Liver (tissue), 9 donors: ENCODE data around the gene EPHB6. TPM values are rescaled to one million over a fixed set of nuclear protein-coding genes. Genes with fewer than 3 reads are reported as not detected.

Source experiments
- DNase-seq: peaks from one replicate; pipeline ENCODE4 v3.0.0-alpha.2; 2017; ENCODE audit warnings: low spot score
- H3K27ac ChIP-seq, 2 donors: one replicate each; pipeline ENCODE4 v1.7.0; 2013; ENCODE audit warnings: inconsistent platforms in 2 of 2, low read length in 2 of 2, control low read depth in 1 of 2, low read depth in 1 of 2, mild to moderate bottlenecking in 1 of 2
- H3K27me3 ChIP-seq, 4 donors: one replicate each; pipeline versions ENCODE4 v1.6.1 to v1.7.0; 2013; ENCODE audit warnings: low read length in 3 of 4, inconsistent platforms in 1 of 4, mild to moderate bottlenecking in 1 of 4, moderate library complexity in 1 of 4; ENCODE audit not compliant: control insufficient read depth in 4 of 4, insufficient read depth in 4 of 4
- H3K36me3 ChIP-seq, 4 donors: one replicate each; pipeline versions ENCODE4 v1.6.1 to v1.7.0; 2013; ENCODE audit warnings: low read length in 3 of 4, mild to moderate bottlenecking in 3 of 4, low read depth in 1 of 4, moderate library complexity in 1 of 4; ENCODE audit not compliant: control insufficient read depth in 4 of 4, insufficient read depth in 3 of 4
- H3K4me1 ChIP-seq, 4 donors: one replicate each; pipeline versions ENCODE4 v1.6.1 to v1.7.0; 2013; ENCODE audit warnings: low read length in 3 of 4, mild to moderate bottlenecking in 3 of 4, moderate library complexity in 1 of 4; ENCODE audit not compliant: control insufficient read depth in 4 of 4, insufficient read depth in 4 of 4
- H3K4me3 ChIP-seq, 3 donors: one replicate each; pipeline versions ENCODE4 v1.6.1 to v1.7.0; 2013; ENCODE audit warnings: low read length in 3 of 3, control low read depth in 1 of 3, low read depth in 1 of 3, mild to moderate bottlenecking in 1 of 3
- H3K9ac ChIP-seq, 2 donors: one replicate each; pipeline ENCODE4 v1.7.0; 2013; ENCODE audit warnings: low read length in 2 of 2, mild to moderate bottlenecking in 2 of 2, moderate library complexity in 2 of 2, control low read depth in 1 of 2, low read depth in 1 of 2
- H3K9me3 ChIP-seq, 4 donors: one replicate each; pipeline versions ENCODE4 v1.6.1 to v1.7.0; 2013; ENCODE audit warnings: low read length in 3 of 4; ENCODE audit not compliant: control insufficient read depth in 4 of 4
- EGR1 ChIP-seq, 2 donors: IDR thresholded peaks; 2 replicates each; pipeline ENCODE4 v1.6.1; 2016 to 2018; ENCODE audit warnings: antibody characterized with exemption in 2 of 2, low read depth in 2 of 2
- FOXA1 ChIP-seq: IDR thresholded peaks from 2 replicates; pipeline ENCODE4 v1.6.1; 2016; ENCODE audit warnings: antibody characterized with exemption
- FOXA2 ChIP-seq: IDR thresholded peaks from 2 replicates; pipeline ENCODE4 v1.6.1; 2016; ENCODE audit warnings: antibody characterized with exemption
- GABPA ChIP-seq, 2 donors: IDR thresholded peaks in 1 of 2; conservative IDR thresholded peaks in 1 of 2; 2 replicates each; pipeline ENCODE4 v1.6.1; 2016; ENCODE audit warnings: antibody characterized with exemption in 2 of 2, mild to moderate bottlenecking in 1 of 2, moderate library complexity in 1 of 2
- HNF4A ChIP-seq, 2 donors: conservative IDR thresholded peaks; 2 replicates each; pipeline ENCODE4 v1.6.1; 2016; ENCODE audit warnings: antibody characterized with exemption in 2 of 2, mild to moderate bottlenecking in 2 of 2
- HNF4G ChIP-seq: IDR thresholded peaks from 2 replicates; pipeline ENCODE4 v1.6.1; 2016; ENCODE audit warnings: antibody characterized with exemption
- JUND ChIP-seq, 2 donors: IDR thresholded peaks; 2 replicates each; pipeline ENCODE4 v1.6.1; 2016; ENCODE audit warnings: antibody characterized with exemption in 2 of 2
- RAD21 ChIP-seq, 2 donors: IDR thresholded peaks; 2 replicates each; pipeline ENCODE4 v1.6.1; 2016; ENCODE audit warnings: antibody characterized with exemption in 2 of 2, mild to moderate bottlenecking in 2 of 2
- RXRA ChIP-seq, 2 donors: IDR thresholded peaks; 2 replicates each; pipeline ENCODE4 v1.6.1; 2017 to 2018; ENCODE audit warnings: antibody characterized with exemption in 2 of 2, mild to moderate bottlenecking in 1 of 2
- SP1 ChIP-seq: IDR thresholded peaks from 2 replicates; pipeline ENCODE4 v1.6.1; 2018; ENCODE audit warnings: antibody characterized with exemption, mild to moderate bottlenecking
- YY1 ChIP-seq: IDR thresholded peaks from 2 replicates; pipeline ENCODE4 v1.6.1; 2016; ENCODE audit warnings: antibody characterized with exemption, mild to moderate bottlenecking
- WGBS: extraction: QIAGEN DNeasy Blood & Tissue Kit; methylation state at CpG from one replicate; pipeline ENCODE4 v1.1.7; 2013; 5-methylcytosine and 5-hydroxymethylcytosine counted together
- polyA plus RNA-seq, 2 donors: library from polyadenylated mRNA; stranded (reverse) in 1 of 2; unstranded in 1 of 2; fragments of 200-250 nt in 1 of 2; fragments of >200 nt in 1 of 2; fragmentation: Nextera tagmentation in 1 of 2; extraction: Ambion mirVana in 1 of 2; gene quantifications; one replicate each; pipeline versions ENCODE4 v1.2.1 to v1.2.3, GENCODE V29; 2013 to 2015
- total RNA-seq, 2 donors: library from RNA; depleted of rRNA; stranded (reverse); fragments of >200 nt; gene quantifications; one replicate each; pipeline ENCODE4 v1.2.3, GENCODE V29; 2014
- TF ChIP-seq, protein P1 (sequence below): fragments of 150-350 bp; IDR thresholded peaks from 2 replicates; pipeline ENCODE4 v1.5.1; 2017; ENCODE audit warnings: improper control_type of control experiment, low read depth, low read length; ENCODE audit not compliant: missing input control
- TF ChIP-seq, protein P2 (sequence below): IDR thresholded peaks from 2 replicates; pipeline ENCODE4 v1.6.1; 2016; ENCODE audit warnings: antibody characterized with exemption
- TF ChIP-seq, protein P3 (sequence below): IDR thresholded peaks from 2 replicates; pipeline ENCODE4 v1.6.1; 2016; ENCODE audit warnings: antibody characterized with exemption
- TF ChIP-seq, protein P4 (sequence below): IDR thresholded peaks from 2 replicates; pipeline ENCODE4 v1.6.1; 2016; ENCODE audit warnings: antibody characterized with exemption
- TF ChIP-seq, protein P5 (sequence below): IDR thresholded peaks from 2 replicates; pipeline ENCODE4 v1.6.1; 2016; ENCODE audit warnings: antibody characterized with exemption, mild to moderate bottlenecking
- donor health status: healthy.
- donor health status: healthy.
- donor health status: healthy.
- donor health status: healthy.
- donor health status: healthy.

Gene EPHB6
- total and polyA plus RNA-seq, 4 donors = 1.2 to 4.3 (median 2.0) TPM

DNA sequence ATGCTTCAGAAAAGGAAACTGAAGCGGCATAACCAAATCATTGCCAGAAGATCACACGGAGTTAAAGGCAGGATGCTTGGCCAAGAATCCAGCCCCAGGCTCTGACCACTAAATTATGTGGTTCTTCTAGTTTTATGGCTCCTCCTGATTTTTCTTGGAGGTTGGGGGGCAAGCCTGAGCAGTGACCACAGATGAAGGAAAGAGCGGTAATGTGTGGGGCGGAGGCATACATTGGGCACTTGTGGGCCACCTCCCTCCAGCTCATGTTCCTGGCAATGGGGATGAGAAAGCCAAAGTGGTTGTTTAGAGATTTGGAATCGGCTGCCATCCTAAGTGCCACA lies 27.4 kb downstream of the EPHB6 start:
- Histone ChIP-seq H3K27me3 (peaks cover 0 to 3% (median 0%) of the 10 kb centered on the region in 4 donors), H3K36me3 (no peaks in the 10 kb centered on the region), H3K4me3 (no peak overlapping the region), H3K9ac (no peak overlapping the region), H3K9me3 (no peaks in the 10 kb centered on the region), H3K27ac (no peak overlapping the region), H3K4me1 (no peaks in the 10 kb centered on the region)
- peak; percentile 13 for DNase-seq
- TF ChIP-seq, protein P1, sequence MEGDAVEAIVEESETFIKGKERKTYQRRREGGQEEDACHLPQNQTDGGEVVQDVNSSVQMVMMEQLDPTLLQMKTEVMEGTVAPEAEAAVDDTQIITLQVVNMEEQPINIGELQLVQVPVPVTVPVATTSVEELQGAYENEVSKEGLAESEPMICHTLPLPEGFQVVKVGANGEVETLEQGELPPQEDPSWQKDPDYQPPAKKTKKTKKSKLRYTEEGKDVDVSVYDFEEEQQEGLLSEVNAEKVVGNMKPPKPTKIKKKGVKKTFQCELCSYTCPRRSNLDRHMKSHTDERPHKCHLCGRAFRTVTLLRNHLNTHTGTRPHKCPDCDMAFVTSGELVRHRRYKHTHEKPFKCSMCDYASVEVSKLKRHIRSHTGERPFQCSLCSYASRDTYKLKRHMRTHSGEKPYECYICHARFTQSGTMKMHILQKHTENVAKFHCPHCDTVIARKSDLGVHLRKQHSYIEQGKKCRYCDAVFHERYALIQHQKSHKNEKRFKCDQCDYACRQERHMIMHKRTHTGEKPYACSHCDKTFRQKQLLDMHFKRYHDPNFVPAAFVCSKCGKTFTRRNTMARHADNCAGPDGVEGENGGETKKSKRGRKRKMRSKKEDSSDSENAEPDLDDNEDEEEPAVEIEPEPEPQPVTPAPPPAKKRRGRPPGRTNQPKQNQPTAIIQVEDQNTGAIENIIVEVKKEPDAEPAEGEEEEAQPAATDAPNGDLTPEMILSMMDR = no peak
- TF ChIP-seq FOXA1 (no peak), FOXA2 (no peak), RAD21 (IDR thresholded peaks at IDR 0.05) (no peak), HNF4G (no peak), YY1 (no peak), RXRA (IDR thresholded peaks at IDR 0.05) (no peak), EGR1 (IDR thresholded peaks at IDR 0.05; ENCODE audit: low read depth in 2 of 2) (no peak), SP1 (no peak), GABPA (IDR thresholded peaks at IDR 0.05 in 1 of 2, conservative IDR thresholded peaks at IDR 0.05 in 1 of 2) (no peak)
- TF ChIP-seq, protein P2, sequence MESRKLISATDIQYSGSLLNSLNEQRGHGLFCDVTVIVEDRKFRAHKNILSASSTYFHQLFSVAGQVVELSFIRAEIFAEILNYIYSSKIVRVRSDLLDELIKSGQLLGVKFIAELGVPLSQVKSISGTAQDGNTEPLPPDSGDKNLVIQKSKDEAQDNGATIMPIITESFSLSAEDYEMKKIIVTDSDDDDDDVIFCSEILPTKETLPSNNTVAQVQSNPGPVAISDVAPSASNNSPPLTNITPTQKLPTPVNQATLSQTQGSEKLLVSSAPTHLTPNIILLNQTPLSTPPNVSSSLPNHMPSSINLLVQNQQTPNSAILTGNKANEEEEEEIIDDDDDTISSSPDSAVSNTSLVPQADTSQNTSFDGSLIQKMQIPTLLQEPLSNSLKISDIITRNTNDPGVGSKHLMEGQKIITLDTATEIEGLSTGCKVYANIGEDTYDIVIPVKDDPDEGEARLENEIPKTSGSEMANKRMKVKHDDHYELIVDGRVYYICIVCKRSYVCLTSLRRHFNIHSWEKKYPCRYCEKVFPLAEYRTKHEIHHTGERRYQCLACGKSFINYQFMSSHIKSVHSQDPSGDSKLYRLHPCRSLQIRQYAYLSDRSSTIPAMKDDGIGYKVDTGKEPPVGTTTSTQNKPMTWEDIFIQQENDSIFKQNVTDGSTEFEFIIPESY = no peak
- TF ChIP-seq, protein P3, sequence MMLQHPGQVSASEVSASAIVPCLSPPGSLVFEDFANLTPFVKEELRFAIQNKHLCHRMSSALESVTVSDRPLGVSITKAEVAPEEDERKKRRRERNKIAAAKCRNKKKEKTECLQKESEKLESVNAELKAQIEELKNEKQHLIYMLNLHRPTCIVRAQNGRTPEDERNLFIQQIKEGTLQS = no peak
- TF ChIP-seq, protein P4, sequence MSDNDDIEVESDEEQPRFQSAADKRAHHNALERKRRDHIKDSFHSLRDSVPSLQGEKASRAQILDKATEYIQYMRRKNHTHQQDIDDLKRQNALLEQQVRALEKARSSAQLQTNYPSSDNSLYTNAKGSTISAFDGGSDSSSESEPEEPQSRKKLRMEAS = no peak
- WGBS = 85% methylated on average over 5 of the region's 5 CpGs

DNA sequence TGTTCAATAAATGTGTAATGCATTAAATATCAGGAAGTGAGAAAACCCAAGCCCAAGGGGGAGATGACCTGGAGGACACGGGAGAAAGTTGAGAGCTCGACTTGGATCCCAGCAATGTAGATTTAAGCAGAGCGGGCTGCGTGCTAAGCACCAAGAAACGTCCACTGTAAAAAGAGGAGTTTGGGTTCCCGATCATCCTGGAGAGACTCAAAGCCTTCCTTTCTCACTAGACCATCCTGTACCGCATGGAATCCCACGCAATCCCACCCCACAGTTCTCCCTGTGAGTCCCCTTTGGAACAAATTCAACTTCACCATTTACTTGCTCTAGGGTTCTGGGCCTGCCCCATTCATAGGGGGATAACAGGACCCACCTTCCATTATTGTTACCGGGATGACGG lies 28.3 kb downstream of the EPHB6 start:
- WGBS = 81% methylated on average over 10 of the region's 10 CpGs
- Histone ChIP-seq H3K4me1 (no peaks in the 10 kb centered on the region), H3K27me3 (peaks cover 0 to 3% (median 0%) of the 10 kb centered on the region in 4 donors), H3K9me3 (no peaks in the 10 kb centered on the region), H3K36me3 (no peaks in the 10 kb centered on the region), H3K27ac (no peak overlapping the region), H3K4me3 (no peak overlapping the region), H3K9ac (no peak overlapping the region)
- peak; percentile 5 for DNase-seq
- TF ChIP-seq EGR1 (IDR thresholded peaks at IDR 0.05; ENCODE audit: low read depth in 2 of 2) = no peak

DNA sequence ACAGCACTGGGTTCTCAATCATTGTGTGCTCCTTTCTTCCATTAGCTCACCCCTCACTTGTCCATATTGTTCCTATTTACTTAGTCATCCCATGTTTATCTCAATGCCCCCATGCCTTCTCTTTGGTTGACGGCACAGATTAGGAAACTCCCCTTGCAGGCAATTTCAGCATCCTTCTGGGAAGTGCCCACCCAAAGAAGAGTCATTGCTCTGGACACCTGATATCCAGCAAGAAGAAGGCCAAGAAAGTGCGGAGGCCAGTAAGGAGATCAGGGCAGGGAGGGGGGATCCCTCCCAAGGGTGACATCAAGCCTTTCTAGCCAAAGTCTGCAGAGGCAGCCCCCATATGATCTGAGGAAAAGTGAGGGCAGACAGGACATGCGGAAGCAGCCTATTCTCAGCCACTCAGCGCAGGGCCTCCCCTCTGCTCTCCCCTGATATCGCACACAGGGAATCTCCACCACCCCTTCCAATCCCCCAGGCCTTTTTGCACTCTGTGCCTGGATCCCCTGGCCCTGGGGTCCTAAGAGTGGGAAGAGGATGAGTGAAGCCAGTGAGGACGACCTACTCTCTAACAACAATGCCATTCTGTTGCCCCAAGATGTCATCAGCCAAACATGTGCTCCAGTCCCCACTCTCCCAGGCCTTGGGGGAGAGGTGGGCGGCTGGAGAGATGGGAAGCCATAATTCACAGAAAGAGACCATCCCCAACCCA lies 28.9 kb downstream of the EPHB6 start:
- WGBS = 81% methylated on average over 7 of the region's 7 CpGs
- Histone ChIP-seq H3K27me3 (peaks cover 0 to 3% (median 0%) of the 10 kb centered on the region in 4 donors), H3K4me3 (no peak overlapping the region), H3K27ac (no peak overlapping the region), H3K4me1 (no peaks in the 10 kb centered on the region), H3K9ac (no peak overlapping the region), H3K36me3 (no peaks in the 10 kb centered on the region), H3K9me3 (no peaks in the 10 kb centered on the region)
- peak; percentile 19 for DNase-seq
- TF ChIP-seq, protein P5, sequence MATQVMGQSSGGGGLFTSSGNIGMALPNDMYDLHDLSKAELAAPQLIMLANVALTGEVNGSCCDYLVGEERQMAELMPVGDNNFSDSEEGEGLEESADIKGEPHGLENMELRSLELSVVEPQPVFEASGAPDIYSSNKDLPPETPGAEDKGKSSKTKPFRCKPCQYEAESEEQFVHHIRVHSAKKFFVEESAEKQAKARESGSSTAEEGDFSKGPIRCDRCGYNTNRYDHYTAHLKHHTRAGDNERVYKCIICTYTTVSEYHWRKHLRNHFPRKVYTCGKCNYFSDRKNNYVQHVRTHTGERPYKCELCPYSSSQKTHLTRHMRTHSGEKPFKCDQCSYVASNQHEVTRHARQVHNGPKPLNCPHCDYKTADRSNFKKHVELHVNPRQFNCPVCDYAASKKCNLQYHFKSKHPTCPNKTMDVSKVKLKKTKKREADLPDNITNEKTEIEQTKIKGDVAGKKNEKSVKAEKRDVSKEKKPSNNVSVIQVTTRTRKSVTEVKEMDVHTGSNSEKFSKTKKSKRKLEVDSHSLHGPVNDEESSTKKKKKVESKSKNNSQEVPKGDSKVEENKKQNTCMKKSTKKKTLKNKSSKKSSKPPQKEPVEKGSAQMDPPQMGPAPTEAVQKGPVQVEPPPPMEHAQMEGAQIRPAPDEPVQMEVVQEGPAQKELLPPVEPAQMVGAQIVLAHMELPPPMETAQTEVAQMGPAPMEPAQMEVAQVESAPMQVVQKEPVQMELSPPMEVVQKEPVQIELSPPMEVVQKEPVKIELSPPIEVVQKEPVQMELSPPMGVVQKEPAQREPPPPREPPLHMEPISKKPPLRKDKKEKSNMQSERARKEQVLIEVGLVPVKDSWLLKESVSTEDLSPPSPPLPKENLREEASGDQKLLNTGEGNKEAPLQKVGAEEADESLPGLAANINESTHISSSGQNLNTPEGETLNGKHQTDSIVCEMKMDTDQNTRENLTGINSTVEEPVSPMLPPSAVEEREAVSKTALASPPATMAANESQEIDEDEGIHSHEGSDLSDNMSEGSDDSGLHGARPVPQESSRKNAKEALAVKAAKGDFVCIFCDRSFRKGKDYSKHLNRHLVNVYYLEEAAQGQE = no peak
- no peak for TF ChIP-seq EGR1 (IDR thresholded peaks at IDR 0.05; ENCODE audit: low read depth in 2 of 2)
- no peak for TF ChIP-seq HNF4A (conservative IDR thresholded peaks at IDR 0.05)
- TF ChIP-seq SP1 = no peak
- no peak for TF ChIP-seq HNF4G
- no peak for TF ChIP-seq RXRA (IDR thresholded peaks at IDR 0.05)
- no peak for TF ChIP-seq GABPA (IDR thresholded peaks at IDR 0.05 in 1 of 2, conservative IDR thresholded peaks at IDR 0.05 in 1 of 2)
- no peak for TF ChIP-seq FOXA2
- no peak for TF ChIP-seq FOXA1
- no peak for TF ChIP-seq JUND (IDR thresholded peaks at IDR 0.05)
- TF ChIP-seq, protein P1 = no peak
